H1 (cell line): Measurements from ENCODE around the gene NR3C2.

Source experiments
- ASH2L ChIP-seq: fragments of 200-600, 300-600 bp; sonication (generic); IDR thresholded peaks from one replicate; pipeline ENCODE4 v1.7.1; 2017; ENCODE audit warnings: low read length
- BRCA1 ChIP-seq: IDR thresholded peaks from 2 replicates; pipeline ENCODE4 v1.6.1; 2012; ENCODE audit warnings: low read depth, low read length, improper control_type of control experiment
- CBX5 ChIP-seq: fragments of 300-800, 300-1000 bp; sonication (generic); IDR thresholded peaks from 2 replicates; pipeline ENCODE4 v1.7.1; 2016; ENCODE audit warnings: antibody characterized with exemption, low read length, low read depth
- CEBPB ChIP-seq: IDR thresholded peaks from 2 replicates; pipeline ENCODE4 v1.6.1; 2012; ENCODE audit warnings: low read depth, low read length
- CTCF ChIP-seq, 3 experiments: IDR thresholded peaks; 1 replicate in 2 of 3; 2 replicates in 1 of 3; pipeline versions ENCODE4 v1.5.1 to v1.6.1; 2011; ENCODE audit warnings: low read length in 3 of 3, mild to moderate bottlenecking in 3 of 3, inconsistent platforms in 2 of 3, low read depth in 1 of 3, moderate library complexity in 1 of 3; ENCODE audit not compliant: insufficient read depth in 1 of 3; ENCODE audit errors: control extremely low read depth in 1 of 3
- EZH2 ChIP-seq: fragments of 200-600 bp; sonication (generic); IDR thresholded peaks from 2 replicates; pipeline ENCODE4 v1.7.1; 2012; ENCODE audit warnings: low read depth, mild to moderate bottlenecking, moderate library complexity, low read length, inconsistent platforms; ENCODE audit not compliant: severe bottlenecking
- GABPA ChIP-seq: IDR thresholded peaks from 2 replicates; pipeline ENCODE4 v1.6.1; 2011; ENCODE audit warnings: mild to moderate bottlenecking, low read length, moderate library complexity, borderline replicate concordance; ENCODE audit not compliant: insufficient read depth
- MAX ChIP-seq: IDR thresholded peaks from 2 replicates; pipeline ENCODE4 v1.6.1; 2012; ENCODE audit warnings: inconsistent platforms
- NANOG ChIP-seq: IDR thresholded peaks from 2 replicates; pipeline ENCODE4 v1.6.1; 2011; ENCODE audit warnings: low read length, low read depth, mild to moderate bottlenecking, inconsistent platforms; ENCODE audit not compliant: insufficient read depth, poor library complexity, severe bottlenecking
- POLR2A ChIP-seq, 2 experiments: IDR thresholded peaks; 1 replicate in 1 of 2; 2 replicates in 1 of 2; pipeline ENCODE4 v1.6.1; 2011; ENCODE audit warnings: low read depth in 2 of 2, low read length in 2 of 2, mild to moderate bottlenecking in 2 of 2; ENCODE audit errors: control extremely low read depth in 1 of 2
- TAF1 ChIP-seq: IDR thresholded peaks from 2 replicates; pipeline ENCODE4 v1.6.1; 2011; ENCODE audit warnings: mild to moderate bottlenecking, low read depth, low read length
- ZNF274 ChIP-seq: IDR thresholded peaks from 2 replicates; pipeline ENCODE4 v1.7.0; 2012; ENCODE audit warnings: low read length, borderline replicate concordance; ENCODE audit errors: extremely low read depth

- TF ChIP-seq NANOG, result no peak
- TF ChIP-seq TAF1, result no peak
- TF ChIP-seq POLR2A (IDR thresholded peaks at IDR 0.05; ENCODE audit: control extremely low read depth in 1 of 2, low read depth in 2 of 2, low read length in 2 of 2), result no peak
- TF ChIP-seq GABPA, result no peak
- TF ChIP-seq CTCF (IDR thresholded peaks at IDR 0.05; ENCODE audit: control extremely low read depth in 1 of 3, insufficient read depth in 1 of 3, low read depth in 1 of 3, low read length in 3 of 3), result no peak
- TF ChIP-seq CBX5, result no peak
- no peak for TF ChIP-seq MAX
- no peak for TF ChIP-seq EZH2
- no peak for TF ChIP-seq BRCA1
- TF ChIP-seq ASH2L, result no peak
- no peak for TF ChIP-seq ZNF274
- no peak for TF ChIP-seq CEBPB
Measured at GRCh38 chr4:148204171-148204570, 238.0 kb downstream of the NR3C2 start.
